Psoas muscle (tissue), 8 donors: ENCODE measurements around the gene SLC22A23. TPM values are rescaled to one million over a fixed set of nuclear protein-coding genes. Genes with fewer than 3 reads are reported as not detected.

ENCODE experiments used
- ATAC-seq, 4 donors: fragments of 200-7000 bp; cut with Tn5 transposase; one replicate each; pipeline ENCODE4 v1.9.1; 2020; ENCODE audit warnings: moderate library complexity in 3 of 4, mild to moderate bottlenecking in 2 of 4
- DNase-seq, 2 donors: peaks; one replicate each; pipeline ENCODE4 v3.0.0-alpha.2; 2020
- H3K27ac ChIP-seq: fragments of 200-600 bp; one replicate; pipeline ENCODE4 v1.8.0; 2022
- H3K27me3 ChIP-seq, 3 donors: fragments of 200-600 bp in 1 of 3; one replicate each; pipeline versions ENCODE4 v1.6.1 to v1.8.0; 2013 to 2022; ENCODE audit warnings: low read length in 2 of 3, mild to moderate bottlenecking in 2 of 3, moderate library complexity in 1 of 3; ENCODE audit not compliant: insufficient read depth in 3 of 3
- H3K36me3 ChIP-seq, 2 donors: fragments of 200-600 bp in 1 of 2; one replicate each; pipeline versions ENCODE4 v1.6.1 to v1.8.0; 2013 to 2022; ENCODE audit warnings: low read depth in 1 of 2, mild to moderate bottlenecking in 1 of 2, moderate library complexity in 1 of 2; ENCODE audit not compliant: insufficient read depth in 1 of 2
- H3K4me1 ChIP-seq: fragments of 200-600 bp; one replicate; pipeline ENCODE4 v1.8.0; 2022
- H3K4me3 ChIP-seq: fragments of 200-600 bp; one replicate; pipeline ENCODE4 v1.8.0; 2022; ENCODE audit warnings: mild to moderate bottlenecking
- H3K9me3 ChIP-seq: fragments of 200-600 bp; one replicate; pipeline ENCODE4 v1.8.0; 2022
- CTCF ChIP-seq: fragments of 200-600 bp; IDR thresholded peaks from one replicate; pipeline ENCODE4 v1.8.0; 2022; ENCODE audit warnings: antibody characterized with exemption
- WGBS, 3 donors: extraction: QIAGEN DNeasy Blood & Tissue Kit; methylation state at CpG; one replicate each; pipeline versions ENCODE4 v1.1.6 to v1.1.7; 2013; 5-methylcytosine and 5-hydroxymethylcytosine counted together
- intact Hi-C, 2 donors: fragments of 100-400 bp; cut with DNase I; formaldehyde crosslinking; loops; one replicate each; pipeline versions ENCODE4 v1.11.0 to v1.14.2; 2022
- polyA plus RNA-seq, 3 donors: library from polyadenylated mRNA; stranded (reverse); fragments of 200-250 nt; gene quantifications; one replicate each; pipeline ENCODE4 v1.2.3, GENCODE V29; 2013
- total RNA-seq, 4 donors: library from RNA; stranded (reverse); fragmentation: NEBNext Ultra II Directional in 2 of 4; extraction: Animal tissue kit (Norgen Biotek cat#: 25700) in 2 of 4; gene quantifications; one replicate each; pipeline versions ENCODE4 v1.2.1 to v1.2.4, GENCODE V29; 2021 to 2023
- donor health status: healthy with polysubstance abuse.
- donor health status: DM: no; HTN: no; CAD: no; lungs with moderate emphysema.
- donor health status: Bipolar disorder and iron deficiency.
- donor health status: healthy.
- donor health status: DM: yes; HTN: yes; CAD: no.
- donor health status: DM: no; HTN: no; CAD: no.
- donor health status: DM: no; HTN: no; CAD: no.
- donor health status: DM: yes; HTN: yes; CAD: no.

The SLC22A23 gene
- total and polyA plus RNA-seq, 7 donors: 4.6 to 13.7 (median 8.7) TPM

GRCh38 chr6:3303795-3304411 is 152.9 kb downstream of the SLC22A23 start:
- DNase-seq (no peak), ATAC-seq (no peak)
- TF ChIP-seq CTCF: no peak
- Histone ChIP-seq H3K36me3 (no peaks in the 10 kb centered on the region), H3K4me3 (no peak overlapping the region), H3K27ac (no peak overlapping the region), H3K9me3 (no peaks in the 10 kb centered on the region), H3K27me3 (no peaks in the 10 kb centered on the region), H3K4me1 (no peaks in the 10 kb centered on the region)
- intact Hi-C loops: no loop called here
- 93 to 95% (median 95%) methylated on average over 3 of the region's 3 CpGs for WGBS, 3 donors

- no peak overlapping the region for H3K27ac ChIP-seq
Measured at GRCh38 chr6:3301506-3301905, 155.3 kb downstream of the SLC22A23 start.

GRCh38 chr6:3299221-3299620 is 157.6 kb downstream of the SLC22A23 start:
- Histone ChIP-seq H3K9me3 (no peaks in the 10 kb centered on the region), H3K27ac (no peak overlapping the region), H3K36me3 (no peaks in the 10 kb centered on the region), H3K27me3 (no peaks in the 10 kb centered on the region), H3K4me1 (peaks cover 9% of the 10 kb centered on the region), H3K4me3 (no peak overlapping the region)
- TF ChIP-seq CTCF: no peak
- DNase-seq (no peak), ATAC-seq (no peak)
- WGBS, 3 donors: 95 to 97% (median 96%) methylated on average over 10 of the region's 10 CpGs
- intact Hi-C loops: no loop called here

More at GRCh38 chr6:3301506-3301905, 155.3 kb downstream of the SLC22A23 start:
- Histone ChIP-seq H3K36me3 (no peaks in the 10 kb centered on the region), H3K9me3 (no peaks in the 10 kb centered on the region), H3K27me3 (no peaks in the 10 kb centered on the region), H3K4me3 (no peak overlapping the region), H3K4me1 (no peaks in the 10 kb centered on the region)
- intact Hi-C loops: no loop called here
- DNase-seq (peak in 1 of 2 donors; percentile 3), ATAC-seq (no peak)
- TF ChIP-seq CTCF: no peak
- WGBS, 3 donors: 97% methylated on average over 8 of the region's 8 CpGs

- DNase-seq (no peak), ATAC-seq (no peak)
- Histone ChIP-seq H3K9me3 (no peaks in the 10 kb centered on the region), H3K4me3 (no peak overlapping the region), H3K27me3 (no peaks in the 10 kb centered on the region), H3K27ac (no peak overlapping the region), H3K36me3 (peaks cover 0 to under 1% of the 10 kb centered on the region in 2 donors), H3K4me1 (peaks cover 9% of the 10 kb centered on the region)
- TF ChIP-seq CTCF: no peak
- intact Hi-C loops: no loop called here
- 84 to 87% (median 86%) methylated on average over 11 of the region's 11 CpGs for WGBS, 3 donors
Measured at GRCh38 chr6:3297909-3298308, 158.9 kb downstream of the SLC22A23 start.

- WGBS, 3 donors: 86 to 91% (median 90%) methylated on average over 9 of the region's 9 CpGs
- Histone ChIP-seq H3K4me1 (peaks cover 9% of the 10 kb centered on the region), H3K4me3 (no peak overlapping the region), H3K27ac (no peak overlapping the region), H3K36me3 (peaks cover 0 to 5% of the 10 kb centered on the region in 2 donors), H3K27me3 (no peaks in the 10 kb centered on the region), H3K9me3 (no peaks in the 10 kb centered on the region)
- ATAC-seq (no peak), DNase-seq (peak in 1 of 2 donors; percentile 30)
- TF ChIP-seq CTCF: no peak
- intact Hi-C loops: no loop called here
Measured at GRCh38 chr6:3297006-3297405, 159.8 kb downstream of the SLC22A23 start.
